ENCODE data around the gene NAV3. TPM values are rescaled to one million over a fixed set of nuclear protein-coding genes. Genes with fewer than 3 reads are reported as not detected.

NAV3 gene
- total RNA-seq, 1 donor from 2014 or later: 1.5 TPM

- H3K4me3 ChIP-seq: no peak overlapping the region
- no peaks in the 10 kb centered on the region for H3K27me3 ChIP-seq (ENCODE audit: low read depth)
- no peaks in the 10 kb centered on the region for H3K9me3 ChIP-seq (replicated peaks)
- intact Hi-C loops (cut with micrococcal nuclease): no loop called here
- H3K36me3 ChIP-seq: no peaks in the 10 kb centered on the region
- no peak for TF ChIP-seq CTCF (IDR thresholded peaks at IDR 0.05; ENCODE audit: borderline replicate concordance)
- no peaks in the 10 kb centered on the region for H3K4me1 ChIP-seq
- DNase-seq: no peak
- no peak overlapping the region for H3K27ac ChIP-seq (replicated peaks)
Measured at GRCh38 chr12:77895699-77896098, 65.0 kb downstream of the NAV3 start.

- TF ChIP-seq CTCF (IDR thresholded peaks at IDR 0.05; ENCODE audit: borderline replicate concordance): no peak
- Histone ChIP-seq H3K27me3 (ENCODE audit: low read depth) (no peaks in the 10 kb centered on the region), H3K27ac (replicated peaks) (no peak overlapping the region), H3K4me1 (no peaks in the 10 kb centered on the region), H3K4me3 (no peak overlapping the region), H3K9me3 (replicated peaks) (no peaks in the 10 kb centered on the region), H3K36me3 (no peaks in the 10 kb centered on the region)
- DNase-seq: no peak
- intact Hi-C loops (cut with micrococcal nuclease): no loop called here
Measured at GRCh38 chr12:77907936-77908335, 77.2 kb downstream of the NAV3 start.

GRCh38 chr12:77914081-77914488 is 83.4 kb downstream of the NAV3 start:
- no peak overlapping the region for H3K27ac ChIP-seq (replicated peaks)
- no peaks in the 10 kb centered on the region for H3K36me3 ChIP-seq
- no peak for DNase-seq
- H3K4me1 ChIP-seq: no peaks in the 10 kb centered on the region
- H3K27me3 ChIP-seq (ENCODE audit: low read depth): no peaks in the 10 kb centered on the region
- no peaks in the 10 kb centered on the region for H3K9me3 ChIP-seq (replicated peaks)
- no peak overlapping the region for H3K4me3 ChIP-seq
- peak; percentile 17 for TF ChIP-seq CTCF (IDR thresholded peaks at IDR 0.05; ENCODE audit: borderline replicate concordance)
- intact Hi-C loops (cut with micrococcal nuclease): no loop called here

GRCh38 chr12:77915071-77915600 is 84.4 kb downstream of the NAV3 start:
- no peak for TF ChIP-seq CTCF (IDR thresholded peaks at IDR 0.05; ENCODE audit: borderline replicate concordance)
- DNase-seq: no peak
- H3K27ac ChIP-seq (replicated peaks): no peak overlapping the region
- intact Hi-C loops (cut with micrococcal nuclease): no loop called here
- no peaks in the 10 kb centered on the region for H3K27me3 ChIP-seq (ENCODE audit: low read depth)
- no peak overlapping the region for H3K4me3 ChIP-seq
- H3K4me1 ChIP-seq: no peaks in the 10 kb centered on the region
- H3K9me3 ChIP-seq (replicated peaks): no peaks in the 10 kb centered on the region
- no peaks in the 10 kb centered on the region for H3K36me3 ChIP-seq

GRCh38 chr12:77916276-77916675 is 85.6 kb downstream of the NAV3 start:
- H3K36me3 ChIP-seq: no peaks in the 10 kb centered on the region
- no peaks in the 10 kb centered on the region for H3K9me3 ChIP-seq (replicated peaks)
- H3K4me1 ChIP-seq: no peaks in the 10 kb centered on the region
- intact Hi-C loops (cut with micrococcal nuclease): no loop called here
- no peak for TF ChIP-seq CTCF (IDR thresholded peaks at IDR 0.05; ENCODE audit: borderline replicate concordance)
- DNase-seq: no peak
- H3K4me3 ChIP-seq: no peak overlapping the region
- no peak overlapping the region for H3K27ac ChIP-seq (replicated peaks)
- no peaks in the 10 kb centered on the region for H3K27me3 ChIP-seq (ENCODE audit: low read depth)

All from left ventricle myocardium inferior (tissue), 1 donor.